ENCODE measurements around the gene RBMS3.
"Not testable (repeated sequence)": the region's sequence is repeated elsewhere in the genome, so short reads cannot be mapped to it uniquely, and the experiment has no call there.

RBMS3 gene

GRCh38 chr3:29438580-29438979, 157.7 kb downstream of the RBMS3 start:
- no peak for ATAC-seq

GRCh38 chr3:29440413-29441305, 159.8 kb downstream of the RBMS3 start:
- no peak for ATAC-seq

GRCh38 chr3:29441422-29441821, 160.6 kb downstream of the RBMS3 start:
- no peak for ATAC-seq

- ATAC-seq: no peak
Observed at GRCh38 chr3:29447946-29448627, 167.2 kb downstream of the RBMS3 start.

- no peak for ATAC-seq
Observed at GRCh38 chr3:29451920-29452319, 171.0 kb downstream of the RBMS3 start.

- no peak for ATAC-seq
Observed at GRCh38 chr3:29452934-29453283, 172.0 kb downstream of the RBMS3 start.

GRCh38 chr3:29453284-29454001, 172.6 kb downstream of the RBMS3 start:
- ATAC-seq: no peak

GRCh38 chr3:29454161-29454611, 173.3 kb downstream of the RBMS3 start:
- ATAC-seq: no peak

- ATAC-seq: no peak
Observed at GRCh38 chr3:29456901-29457300, 176.0 kb downstream of the RBMS3 start.

GRCh38 chr3:29463304-29463703, 182.4 kb downstream of the RBMS3 start:
- ATAC-seq: no peak

GRCh38 chr3:29465836-29466235, 185.0 kb downstream of the RBMS3 start:
- no peak for ATAC-seq

- no peak for ATAC-seq
Observed at GRCh38 chr3:29466442-29466841, 185.6 kb downstream of the RBMS3 start.

GRCh38 chr3:29468187-29468586, 187.3 kb downstream of the RBMS3 start:
- no peak for ATAC-seq

GRCh38 chr3:29473481-29474170, 192.8 kb downstream of the RBMS3 start:
- not testable (repeated sequence) for ATAC-seq

- no peak for ATAC-seq
Observed at GRCh38 chr3:29475305-29475840, 194.5 kb downstream of the RBMS3 start.

GRCh38 chr3:29475854-29476253, 195.0 kb downstream of the RBMS3 start:
- no peak for ATAC-seq

GRCh38 chr3:29478611-29479010, 197.7 kb downstream of the RBMS3 start:
- no peak for ATAC-seq

GRCh38 chr3:29481249-29481648, 200.4 kb downstream of the RBMS3 start:
- peak in 1 of 2 donors; percentile 21 for ATAC-seq

GRCh38 chr3:29481969-29482767, 201.3 kb downstream of the RBMS3 start:
- ATAC-seq: peak; percentile 74 to 77

GRCh38 chr3:29484633-29485032, 203.8 kb downstream of the RBMS3 start:
- ATAC-seq: no peak

GRCh38 chr3:29486096-29486495, 205.2 kb downstream of the RBMS3 start:
- no peak for ATAC-seq

GRCh38 chr3:29486917-29487316, 206.0 kb downstream of the RBMS3 start:
- ATAC-seq: no peak

All from activated CD4-positive, CD25-positive, alpha-beta regulatory T cell treated with anti-CD3 and anti-CD28 coated beads, Interleukin-2, amount 50 U/mL, for 24 hours (primary cell).